ENCODE measurements around the gene MAP2K3. TPM values are rescaled to one million over a fixed set of nuclear protein-coding genes. Genes with fewer than 3 reads are reported as not detected.
A peak's percentile ranks its signal among the peaks of the same experiment; 100 is the strongest.

MAP2K3 gene
- polyA plus RNA-seq, 3 donors = 107 to 166 (median 164) TPM

- Histone ChIP-seq H3K9ac (ENCODE audit: insufficient read depth, low read length, poor library complexity, severe bottlenecking) (no peak overlapping the region), H3K27me3 (ENCODE audit: control insufficient read depth in 2 of 2, insufficient read depth in 2 of 2, low read length in 2 of 2) (no peaks in the 10 kb centered on the region), H3K4me2 (replicated peaks; ENCODE audit: extremely low read depth, low read length, poor library complexity, severe bottlenecking) (no peak overlapping the region), H3K9me3 (replicated peaks in 1 of 2; ENCODE audit: control insufficient read depth in 1 of 2, insufficient read depth in 1 of 2, low read length in 2 of 2) (no peaks in the 10 kb centered on the region), H3K36me3 (replicated peaks in 1 of 2; ENCODE audit: control insufficient read depth in 1 of 2, insufficient read depth in 2 of 2, low read length in 2 of 2) (peaks cover 9 to 14% of the 10 kb centered on the region in 2 donors), H3K4me3 (replicated peaks in 1 of 3; ENCODE audit: low read depth in 2 of 3, low read length in 3 of 3) (no peak overlapping the region), H3K27ac (ENCODE audit: low read depth in 1 of 2, low read length in 2 of 2) (no peak overlapping the region), H4K20me1 (ENCODE audit: insufficient read depth, low read length) (peaks cover 92% of the 10 kb centered on the region), H3K4me1 (ENCODE audit: control insufficient read depth in 1 of 2, insufficient read depth in 2 of 2, low read length in 2 of 2) (peaks cover 16 to 29% of the 10 kb centered on the region in 2 donors), H3K79me2 (ENCODE audit: insufficient read depth, low read length) (peaks cover 3% of the 10 kb centered on the region), H2AFZ (ENCODE audit: insufficient read depth, low read depth, low read length, poor library complexity, severe bottlenecking) (no peak overlapping the region)
- Mint-ChIP-seq H3K27me3 (ENCODE audit: low read depth in 3 of 3) (peaks cover 0 to 9% (median 3%) of the 10 kb centered on the region in 3 donors), H3K36me3 (peaks cover 6 to 26% of the 10 kb centered on the region in 2 donors), H3K4me3 (no peak overlapping the region), H3K27ac (peak overlapping the region in 2 of 7 donors; percentile 5 to 22), H3K9me3 (peaks cover 0 to 2% (median 0%) of the 10 kb centered on the region in 7 donors), H3K4me1 (peaks cover 32% of the 10 kb centered on the region)
- no peak for DNase-seq
- intact Hi-C loops (cut with micrococcal nuclease) = no loop called here
- TF ChIP-seq, protein P1, sequence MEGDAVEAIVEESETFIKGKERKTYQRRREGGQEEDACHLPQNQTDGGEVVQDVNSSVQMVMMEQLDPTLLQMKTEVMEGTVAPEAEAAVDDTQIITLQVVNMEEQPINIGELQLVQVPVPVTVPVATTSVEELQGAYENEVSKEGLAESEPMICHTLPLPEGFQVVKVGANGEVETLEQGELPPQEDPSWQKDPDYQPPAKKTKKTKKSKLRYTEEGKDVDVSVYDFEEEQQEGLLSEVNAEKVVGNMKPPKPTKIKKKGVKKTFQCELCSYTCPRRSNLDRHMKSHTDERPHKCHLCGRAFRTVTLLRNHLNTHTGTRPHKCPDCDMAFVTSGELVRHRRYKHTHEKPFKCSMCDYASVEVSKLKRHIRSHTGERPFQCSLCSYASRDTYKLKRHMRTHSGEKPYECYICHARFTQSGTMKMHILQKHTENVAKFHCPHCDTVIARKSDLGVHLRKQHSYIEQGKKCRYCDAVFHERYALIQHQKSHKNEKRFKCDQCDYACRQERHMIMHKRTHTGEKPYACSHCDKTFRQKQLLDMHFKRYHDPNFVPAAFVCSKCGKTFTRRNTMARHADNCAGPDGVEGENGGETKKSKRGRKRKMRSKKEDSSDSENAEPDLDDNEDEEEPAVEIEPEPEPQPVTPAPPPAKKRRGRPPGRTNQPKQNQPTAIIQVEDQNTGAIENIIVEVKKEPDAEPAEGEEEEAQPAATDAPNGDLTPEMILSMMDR (IDR thresholded peaks at IDR 0.05) = no peak
- WGBS (ENCODE audit: insufficient coverage) = 93% methylated on average over 12 of the region's 12 CpGs
Observed at GRCh38 chr17:21247552-21248258, 36.8 kb upstream of the MAP2K3 start.

- Histone ChIP-seq H3K9ac (ENCODE audit: insufficient read depth, low read length, poor library complexity, severe bottlenecking) (no peak overlapping the region), H3K27ac (ENCODE audit: low read depth in 1 of 2, low read length in 2 of 2) (no peak overlapping the region), H3K4me1 (ENCODE audit: control insufficient read depth in 1 of 2, insufficient read depth in 2 of 2, low read length in 2 of 2) (peaks cover 17 to 31% of the 10 kb centered on the region in 2 donors), H3K9me3 (replicated peaks in 1 of 2; ENCODE audit: control insufficient read depth in 1 of 2, insufficient read depth in 1 of 2, low read length in 2 of 2) (no peaks in the 10 kb centered on the region), H3K4me3 (replicated peaks in 1 of 3; ENCODE audit: low read depth in 2 of 3, low read length in 3 of 3) (no peak overlapping the region), H3K27me3 (ENCODE audit: control insufficient read depth in 2 of 2, insufficient read depth in 2 of 2, low read length in 2 of 2) (no peaks in the 10 kb centered on the region), H2AFZ (ENCODE audit: insufficient read depth, low read depth, low read length, poor library complexity, severe bottlenecking) (no peak overlapping the region), H3K36me3 (replicated peaks in 1 of 2; ENCODE audit: control insufficient read depth in 1 of 2, insufficient read depth in 2 of 2, low read length in 2 of 2) (peaks cover 1 to 6% of the 10 kb centered on the region in 2 donors), H3K79me2 (ENCODE audit: insufficient read depth, low read length) (peaks cover 3% of the 10 kb centered on the region), H4K20me1 (ENCODE audit: insufficient read depth, low read length) (peaks cover 85% of the 10 kb centered on the region), H3K4me2 (replicated peaks; ENCODE audit: extremely low read depth, low read length, poor library complexity, severe bottlenecking) (no peak overlapping the region)
- peaks cover 0 to 2% (median 0%) of the 10 kb centered on the region in 7 donors for H3K9me3 Mint-ChIP-seq
- H3K27me3 Mint-ChIP-seq (ENCODE audit: low read depth in 3 of 3) = peaks cover 0 to 9% (median 3%) of the 10 kb centered on the region in 3 donors
- TF ChIP-seq, protein P1 (IDR thresholded peaks at IDR 0.05) = no peak
- peaks cover 33% of the 10 kb centered on the region for H3K4me1 Mint-ChIP-seq
- WGBS (ENCODE audit: insufficient coverage) = 98% methylated on average over 4 of the region's 4 CpGs
- H3K4me3 Mint-ChIP-seq = no peak overlapping the region
- peak overlapping the region in 1 of 7 donors; percentile 60 for H3K27ac Mint-ChIP-seq
- H3K36me3 Mint-ChIP-seq = peaks cover 3 to 18% of the 10 kb centered on the region in 2 donors
- DNase-seq = no peak
- intact Hi-C loops (cut with micrococcal nuclease) = no loop called here
Observed at GRCh38 chr17:21248500-21248899, 36.0 kb upstream of the MAP2K3 start.
